AG04449 (cell line): Measurements from ENCODE around the gene PRKCSH.
"Not testable (repeated sequence)": the region's sequence is repeated elsewhere in the genome, so short reads cannot be mapped to it uniquely, and the experiment has no call there.

Experiments
- CTCF ChIA-PET: fragments of 350-600 bp; formaldehyde crosslinking; extraction: SDS; loops from one replicate; lab custom pipeline; 2021; ENCODE audit warnings: antibody characterized with exemption; lab: Yijun Ruan, JAX
- POLR2A ChIA-PET: fragments of 400-600, 350-600 bp; formaldehyde crosslinking; extraction: SDS; loops from one replicate; lab custom pipeline; 2020; ENCODE audit warnings: antibody characterized with exemption, inconsistent platforms; lab: Yijun Ruan, JAX
- DNase-seq: peaks from one replicate; pipeline ENCODE4 v3.0.0-alpha.2; 2010; ENCODE audit warnings: low read depth, low spot score
- H3K4me3 ChIP-seq: 2 replicates; pipeline ENCODE4 v1.5.1; 2011; ENCODE audit warnings: low read depth, mild to moderate bottlenecking, control low read depth, low read length
- TF ChIP-seq, protein P1 (sequence below): IDR thresholded peaks from one replicate; pipeline ENCODE4 v1.5.1; 2011; ENCODE audit warnings: mild to moderate bottlenecking, moderate library complexity, low read length, control low read depth, inconsistent platforms; ENCODE audit not compliant: insufficient read depth; ENCODE audit errors: missing control alignments

PRKCSH gene

DNA sequence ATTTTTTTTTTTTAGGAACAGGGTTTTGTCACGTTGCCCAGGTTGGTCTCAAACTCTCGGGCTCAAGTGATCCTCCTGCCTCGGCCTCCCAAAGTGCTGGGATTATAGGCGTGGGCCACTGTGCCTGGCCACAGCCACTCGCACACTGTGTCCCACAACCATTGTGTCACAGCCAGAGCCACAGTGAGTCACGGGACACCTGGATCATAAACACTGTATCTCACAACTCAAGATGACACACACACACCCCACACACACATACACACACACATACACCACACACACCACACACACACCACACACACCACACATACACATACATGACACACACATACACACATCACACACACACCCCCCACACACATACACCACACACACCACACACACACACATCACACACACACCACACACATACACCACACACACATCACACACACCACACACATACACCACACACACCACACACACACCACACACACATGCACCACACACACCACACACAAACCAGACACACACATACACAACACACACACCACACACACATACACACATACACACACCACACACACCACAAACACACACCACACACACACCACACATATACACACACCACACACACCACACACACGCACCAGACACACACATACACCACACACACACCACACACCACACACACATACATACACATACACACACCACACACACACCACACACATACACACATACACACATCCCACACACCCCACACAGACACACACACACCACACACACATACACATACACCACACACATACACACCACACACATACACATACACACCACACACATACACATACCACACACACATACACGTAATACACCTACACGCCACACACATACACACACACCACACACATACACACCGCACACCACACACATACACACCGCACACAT is 29.2 kb downstream of the PRKCSH start:
- ChIA-PET POLR2A (no interaction called here), CTCF (no interaction called here)
- DNase-seq, result no peak
- no peak overlapping the region for H3K4me3 ChIP-seq
- TF ChIP-seq, protein P1, sequence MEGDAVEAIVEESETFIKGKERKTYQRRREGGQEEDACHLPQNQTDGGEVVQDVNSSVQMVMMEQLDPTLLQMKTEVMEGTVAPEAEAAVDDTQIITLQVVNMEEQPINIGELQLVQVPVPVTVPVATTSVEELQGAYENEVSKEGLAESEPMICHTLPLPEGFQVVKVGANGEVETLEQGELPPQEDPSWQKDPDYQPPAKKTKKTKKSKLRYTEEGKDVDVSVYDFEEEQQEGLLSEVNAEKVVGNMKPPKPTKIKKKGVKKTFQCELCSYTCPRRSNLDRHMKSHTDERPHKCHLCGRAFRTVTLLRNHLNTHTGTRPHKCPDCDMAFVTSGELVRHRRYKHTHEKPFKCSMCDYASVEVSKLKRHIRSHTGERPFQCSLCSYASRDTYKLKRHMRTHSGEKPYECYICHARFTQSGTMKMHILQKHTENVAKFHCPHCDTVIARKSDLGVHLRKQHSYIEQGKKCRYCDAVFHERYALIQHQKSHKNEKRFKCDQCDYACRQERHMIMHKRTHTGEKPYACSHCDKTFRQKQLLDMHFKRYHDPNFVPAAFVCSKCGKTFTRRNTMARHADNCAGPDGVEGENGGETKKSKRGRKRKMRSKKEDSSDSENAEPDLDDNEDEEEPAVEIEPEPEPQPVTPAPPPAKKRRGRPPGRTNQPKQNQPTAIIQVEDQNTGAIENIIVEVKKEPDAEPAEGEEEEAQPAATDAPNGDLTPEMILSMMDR, result no peak

DNA sequence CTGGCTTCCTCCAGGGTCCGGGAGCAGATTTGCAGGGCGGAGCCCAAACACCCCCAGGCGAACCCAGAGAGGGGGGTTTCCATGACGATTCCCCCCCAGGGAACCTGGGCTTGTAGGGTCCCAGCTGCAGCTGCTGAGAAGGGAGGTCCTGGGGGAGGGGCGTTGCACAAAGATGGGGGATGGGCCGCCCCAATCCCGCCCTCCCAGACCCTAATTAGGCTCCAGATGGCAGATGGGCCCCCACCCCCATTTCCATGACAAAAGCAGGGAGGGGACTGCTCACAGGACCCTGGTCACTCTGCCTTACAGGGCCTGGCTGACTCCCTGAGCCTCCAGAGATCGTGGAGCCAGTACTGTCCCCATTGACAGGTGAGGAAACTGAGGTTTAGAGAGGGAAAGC is 30.2 kb downstream of the PRKCSH start:
- ChIA-PET POLR2A (no interaction called here), CTCF (no interaction called here)

DNA sequence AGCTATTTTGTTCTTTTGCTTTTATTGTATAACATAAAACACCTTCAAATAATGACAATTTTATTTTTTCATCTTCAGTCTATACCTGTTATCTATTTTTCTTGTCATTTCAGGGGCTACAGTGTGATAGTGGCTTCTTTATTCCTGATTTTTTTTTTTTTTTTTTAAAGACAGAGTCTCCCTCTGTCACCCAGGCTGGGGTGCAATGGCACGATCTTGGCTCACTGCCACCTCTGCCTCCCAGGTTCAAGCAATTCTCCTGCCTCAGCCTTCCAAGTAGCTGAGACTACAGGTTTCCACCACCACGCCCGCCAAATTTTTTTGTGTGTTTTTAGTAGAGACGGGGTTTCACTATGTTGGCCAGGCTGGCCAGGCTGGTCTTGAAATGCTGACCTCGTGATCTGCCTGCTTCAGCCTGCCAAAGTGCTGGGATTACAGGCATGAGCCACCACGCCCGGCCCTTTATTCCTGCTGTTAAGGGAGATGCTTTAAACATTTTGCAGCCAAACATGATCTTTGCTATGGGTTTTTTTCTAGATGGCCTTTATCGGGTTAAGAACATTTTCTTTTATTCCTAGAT is 32.9 kb downstream of the PRKCSH start:
- POLR2A ChIA-PET, DNase-seq, H3K4me3 ChIP-seq: not testable (repeated sequence)
- CTCF ChIA-PET, result interaction anchor here (1.0 to 3.6 kb wide), 5 partner anchors 9 to 88 kb away, joined by 3 to 32 read pairs (median 3); no protein-coding TSS in a partner anchor

More for the DNA sequence above, 30.2 kb downstream of the PRKCSH start:
- no peak overlapping the region for H3K4me3 ChIP-seq
- DNase-seq, result no peak
- TF ChIP-seq, protein P1, result no peak

DNA sequence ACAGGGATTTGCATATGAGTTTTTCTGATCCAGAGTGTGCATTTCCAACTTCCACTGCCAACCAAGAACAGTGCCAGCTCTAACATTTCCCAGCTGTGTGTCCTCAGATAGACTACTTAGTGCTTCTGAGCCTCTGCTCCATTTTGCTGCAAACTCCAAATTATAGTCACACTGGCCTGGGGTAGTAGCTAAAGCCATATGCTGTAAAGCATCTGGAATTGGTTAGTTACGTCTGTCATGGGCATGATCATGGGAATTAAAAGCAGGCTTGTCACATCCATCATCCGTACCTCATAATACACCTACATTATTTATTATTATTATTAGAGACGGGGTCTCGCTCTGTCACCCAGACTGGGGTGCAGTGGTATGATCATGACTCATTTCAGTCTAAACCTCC is 38.3 kb downstream of the PRKCSH start:
- TF ChIP-seq, protein P1, result no peak
- H3K4me3 ChIP-seq, result no peak overlapping the region
- ChIA-PET CTCF (interaction anchor here (2.3 kb wide), 1 partner anchor 9 kb away, joined by 11 read pairs; no protein-coding TSS in a partner anchor), POLR2A (no interaction called here)
- no peak for DNase-seq

DNA sequence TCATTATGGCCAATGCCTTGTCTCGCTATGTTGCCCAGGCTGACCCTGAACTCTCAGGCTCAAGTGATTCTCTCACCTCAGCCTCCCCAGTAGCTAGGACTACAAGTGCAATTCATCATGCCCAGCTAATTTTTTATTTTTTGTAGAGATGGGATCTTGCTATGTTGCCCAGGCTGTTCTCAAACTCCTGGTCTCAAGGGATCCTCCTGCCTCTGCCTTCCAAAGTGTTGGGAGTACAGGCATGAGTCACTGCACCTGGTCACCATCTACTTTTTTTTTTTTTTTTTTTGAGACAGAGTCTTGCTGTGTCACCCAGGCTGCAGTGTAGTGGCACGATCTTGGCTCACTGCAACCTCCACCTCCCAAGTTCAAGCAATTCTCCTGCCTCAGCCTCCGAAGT is 39.9 kb downstream of the PRKCSH start:
- CTCF ChIA-PET, result not testable (repeated sequence)

DNA sequence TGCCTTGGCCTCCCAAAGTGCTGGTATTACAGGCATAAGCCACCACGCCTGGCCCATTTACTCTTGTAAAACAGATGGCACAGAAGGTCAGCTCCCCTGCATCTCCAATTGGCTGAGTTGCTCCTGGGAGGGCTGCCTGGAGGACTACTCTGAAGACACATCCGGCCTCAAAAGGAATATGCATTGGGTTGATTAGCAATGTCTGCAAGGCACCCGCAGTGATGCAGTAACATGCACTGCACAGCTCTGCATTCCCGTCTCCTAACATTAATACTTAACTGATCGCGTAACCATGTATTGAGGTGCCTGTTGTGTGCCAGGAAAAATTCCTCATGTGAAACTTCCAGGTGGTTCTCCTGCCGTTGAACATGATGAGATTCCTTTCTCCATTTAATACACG is 40.4 kb downstream of the PRKCSH start:
- POLR2A ChIA-PET, result no interaction called here
- no peak for DNase-seq
- TF ChIP-seq, protein P1, result no peak
- no peak overlapping the region for H3K4me3 ChIP-seq
- CTCF ChIA-PET, result no interaction called here

More for the DNA sequence above, 39.9 kb downstream of the PRKCSH start:
- POLR2A ChIA-PET, H3K4me3 ChIP-seq, DNase-seq: not testable (repeated sequence)

DNA sequence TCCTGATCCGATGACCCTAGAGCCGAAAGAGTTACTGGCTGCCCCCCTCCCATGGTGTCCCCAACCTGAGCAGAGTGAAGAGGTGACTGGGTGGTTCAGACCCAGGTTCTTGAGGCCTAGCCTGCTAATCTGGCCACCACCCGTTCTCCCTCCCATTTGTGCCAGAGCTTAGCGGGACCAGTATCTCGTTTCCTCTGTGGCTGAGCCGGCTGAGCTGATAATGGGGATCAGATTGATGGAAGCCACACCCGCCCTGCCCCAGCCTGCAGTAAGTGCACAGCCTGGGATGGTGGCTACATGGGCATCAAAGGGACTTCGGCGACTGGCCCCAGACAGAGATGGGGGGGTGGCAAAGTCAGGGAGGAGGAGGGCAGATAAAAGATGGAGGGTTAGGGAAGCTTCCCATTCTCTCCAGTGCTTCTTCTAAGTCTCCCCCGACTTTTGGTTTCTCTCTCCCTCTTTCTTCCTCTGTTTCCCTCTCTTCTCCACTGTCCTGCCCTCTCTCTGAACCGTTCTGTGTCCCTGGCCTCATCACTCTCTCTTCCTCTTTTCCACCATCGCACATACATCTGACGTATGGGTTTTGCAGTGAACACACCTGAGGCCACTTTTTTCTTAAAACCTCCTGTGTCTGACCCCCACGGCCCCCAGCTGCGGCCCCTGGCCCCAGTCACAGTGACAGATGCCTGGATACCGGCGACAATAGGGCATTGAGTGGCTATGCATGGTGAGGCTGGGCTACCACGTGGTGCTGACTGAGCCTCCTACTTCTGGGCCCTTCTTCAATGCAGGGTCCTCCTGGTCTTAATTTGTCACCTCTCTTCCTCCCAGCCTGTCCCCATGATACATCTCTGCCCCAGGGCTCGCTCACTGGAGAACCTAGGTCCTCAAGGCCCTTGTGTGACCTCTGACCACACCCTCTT is 43.0 kb downstream of the PRKCSH start:
- POLR2A ChIA-PET, result no interaction called here
- TF ChIP-seq, protein P1, result no peak
- CTCF ChIA-PET, result no interaction called here
- H3K4me3 ChIP-seq, result no peak overlapping the region
- no peak for DNase-seq
